Endothelial cell of umbilical vein (primary cell): ENCODE measurements around the gene RIPK3. TPM values are rescaled to one million over a fixed set of nuclear protein-coding genes. Genes with fewer than 3 reads are reported as not detected.

Experiments used
- BruUV-seq: library from RNA; stranded (reverse); fragments of 400-500 nt; replicated peaks from 2 replicates; lab custom pipeline; 2021; lab: Mats Ljungman, UMichigan
- CTCF ChIA-PET: fragments of 300-600, 350-600 bp; sonication (Branson Sonifier 250); formaldehyde crosslinking; loops from one replicate; lab custom pipeline; 2021; ENCODE audit warnings: antibody characterized with exemption, inconsistent platforms; lab: Charles Lee
- POLR2A ChIA-PET: fragments of 300-600, 350-600 bp; sonication (Branson Sonifier 250); formaldehyde crosslinking; loops from one replicate; lab custom pipeline; 2021; ENCODE audit warnings: antibody characterized with exemption, inconsistent platforms; lab: Charles Lee
- DNase-seq: peaks from one replicate; pipeline ENCODE4 v3.0.0-alpha.2; 2011; ENCODE audit warnings: low read depth, low spot score
- FAIRE-seq: peaks from 2 replicates; lab custom pipeline; 2011; peaks lifted over from hg19 to GRCh38; lab: Jason Lieb, UNC
- H2AFZ ChIP-seq: 2 replicates; pipeline ENCODE4 v1.6.0; 2012; ENCODE audit warnings: low read depth, low read length, control low read depth, inconsistent platforms
- H3K27ac ChIP-seq: 2 replicates; pipeline ENCODE4 v1.5.1; 2011; ENCODE audit warnings: low read depth, mild to moderate bottlenecking, control low read depth, low read length, moderate library complexity; ENCODE audit not compliant: insufficient read depth
- H3K27me3 ChIP-seq, 2 experiments: 2 replicates each; pipeline versions ENCODE4 v1.6.0 to v1.6.1; 2011; ENCODE audit warnings: low read length in 2 of 2, mixed read lengths in 1 of 2; ENCODE audit not compliant: control insufficient read depth in 2 of 2, insufficient read depth in 2 of 2
- H3K36me3 ChIP-seq, 2 experiments: 2 replicates in 1 of 2; 3 replicates in 1 of 2; pipeline ENCODE4 v1.5.1; 2011; ENCODE audit warnings: low read length in 2 of 2, mild to moderate bottlenecking in 1 of 2, moderate library complexity in 1 of 2; ENCODE audit not compliant: control insufficient read depth in 2 of 2, insufficient read depth in 2 of 2; ENCODE audit errors: extremely low read depth in 1 of 2
- H3K4me1 ChIP-seq: 3 replicates; pipeline ENCODE4 v1.5.1; 2011; ENCODE audit warnings: mild to moderate bottlenecking, low read length; ENCODE audit not compliant: control insufficient read depth, insufficient read depth; ENCODE audit errors: extremely low read depth
- H3K4me2 ChIP-seq: 2 replicates; pipeline ENCODE4 v1.6.1; 2011; ENCODE audit warnings: low read length, control low read depth, mixed read lengths; ENCODE audit not compliant: insufficient read depth
- H3K4me3 ChIP-seq, 3 experiments: fragments of 200-600 bp in 1 of 3; sonication (generic), shearing (Covaris generic) in 1 of 3; replicated peaks in 1 of 3; 2 replicates each; pipeline ENCODE4 v1.5.1; 2011 to 2016; ENCODE audit warnings: control low read depth in 3 of 3, low read length in 3 of 3, mild to moderate bottlenecking in 2 of 3, inconsistent platforms in 1 of 3, low read depth in 1 of 3, moderate library complexity in 1 of 3; ENCODE audit not compliant: insufficient read depth in 1 of 3
- H3K79me2 ChIP-seq: 2 replicates; pipeline ENCODE4 v1.6.0; 2012; ENCODE audit warnings: low read length, inconsistent platforms; ENCODE audit not compliant: control insufficient read depth, insufficient read depth
- H3K9ac ChIP-seq: replicated peaks from 2 replicates; pipeline ENCODE3; 2011; ENCODE audit warnings: low read length, control low read depth; ENCODE audit not compliant: insufficient read depth; ENCODE audit errors: extremely low read depth
- H3K9me1 ChIP-seq: replicated peaks from 3 replicates; pipeline ENCODE4 v1.6.0; 2011; ENCODE audit warnings: mild to moderate bottlenecking, low read length; ENCODE audit not compliant: control insufficient read depth, insufficient read depth; ENCODE audit errors: extremely low read depth
- H3K9me3 ChIP-seq: replicated peaks from 2 replicates; pipeline ENCODE4 v1.5.1; 2012; ENCODE audit warnings: low read length, inconsistent platforms; ENCODE audit not compliant: control insufficient read depth, insufficient read depth
- H4K20me1 ChIP-seq: replicated peaks from 2 replicates; pipeline ENCODE3; 2011; ENCODE audit warnings: mild to moderate bottlenecking, low read length; ENCODE audit not compliant: control insufficient read depth, insufficient read depth; ENCODE audit errors: extremely low read depth
- MYC ChIP-seq: IDR thresholded peaks from one replicate; pipeline ENCODE4 v1.6.1; 2011; ENCODE audit warnings: mild to moderate bottlenecking, low read depth, low read length
- POLR2A ChIP-seq: IDR thresholded peaks from 2 replicates; pipeline ENCODE4 v1.6.1; 2012; ENCODE audit warnings: low read depth, mild to moderate bottlenecking, control low read depth, low read length
- dilution Hi-C: fragments of 300-500 bp; cut with MboI; formaldehyde crosslinking; loops from one replicate; pipeline ENCODE4 v1.15.0; 2019; ENCODE audit warnings: low sequenced_read_pairs; ENCODE audit not compliant: extremely low pct_ligation_motif_present
- intact Hi-C: fragments of 100-400 bp; cut with micrococcal nuclease; formaldehyde crosslinking; loops from one replicate; pipeline ENCODE4 v1.10.0; 2022
- polyA plus RNA-seq, 4 experiments: library from polyadenylated mRNA; depleted of rRNA in 3 of 4; stranded (reverse) in 3 of 4; unstranded in 1 of 4; fragments of >200 nt; gene quantifications; 2 replicates each; pipeline versions ENCODE4 v1.2.1 to v1.2.3, GENCODE V29; 2011 to 2012; ENCODE audit warnings: missing spikeins in 1 of 4
- total RNA-seq: library from RNA; stranded (reverse); gene quantifications from 2 replicates; pipeline ENCODE4 v1.2.3, GENCODE V29; 2021
- TF ChIP-seq, protein P1 (sequence below), 2 donors: IDR thresholded peaks; 1 replicate in 1 of 2; 2 replicates in 1 of 2; pipeline ENCODE4 v1.5.1; 2011; ENCODE audit warnings: low read length in 2 of 2, mild to moderate bottlenecking in 2 of 2, moderate library complexity in 2 of 2, control low read depth in 1 of 2, inconsistent platforms in 1 of 2, low read depth in 1 of 2; ENCODE audit not compliant: insufficient read depth in 1 of 2; ENCODE audit errors: extremely low read depth in 1 of 2

Gene RIPK3
- total and polyA plus RNA-seq, 2 donors (not counting 3 experiments of a cell fraction or from before 2014, with no cell fraction given) = 3.1 to 5.1 TPM

DNA sequence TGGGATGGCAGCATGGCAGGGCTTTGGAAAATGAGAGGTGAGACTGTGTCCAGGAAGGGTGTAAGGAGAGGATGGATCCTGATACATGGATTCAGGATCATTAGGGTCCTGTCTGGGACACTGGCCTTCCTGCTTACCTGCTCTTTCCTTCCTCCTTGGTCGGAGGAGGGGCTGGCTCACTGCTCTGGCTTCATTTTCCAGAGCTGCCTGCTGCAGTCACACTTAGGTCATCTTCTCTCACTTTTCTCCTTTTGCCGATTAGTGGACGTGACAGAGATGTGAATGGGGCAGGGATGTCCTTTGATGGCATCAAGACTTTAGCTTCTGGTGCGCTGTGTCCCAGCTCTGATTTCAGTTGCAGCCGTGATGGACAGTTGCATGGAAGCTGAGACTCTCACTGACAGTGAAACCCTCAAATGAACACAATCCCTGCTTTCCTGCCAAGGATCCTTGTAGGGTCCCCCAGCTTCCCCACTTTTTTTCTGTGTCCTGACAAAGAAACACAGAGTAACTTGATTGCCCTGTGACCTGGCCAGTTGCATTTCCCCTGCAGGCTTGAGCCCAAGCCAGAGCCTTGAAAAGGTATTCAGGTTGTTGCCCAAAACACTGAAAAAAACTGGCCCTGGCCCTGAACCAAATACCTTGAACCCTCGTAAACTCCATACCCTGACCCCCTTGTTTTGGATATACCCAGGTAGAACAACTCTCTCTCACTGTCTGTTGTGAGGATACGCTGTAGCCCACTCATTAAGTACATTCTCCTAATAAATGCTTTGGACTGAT is 31.3 kb downstream of the RIPK3 start:
- intact Hi-C loops = loop anchor here (1.0 kb wide), 2 partner anchors 37 to 66 kb away; partner anchors contain the start of genes RABGGTA and TINF2
- H3K79me2 ChIP-seq = no peaks in the 10 kb centered on the region
- no peak for TF ChIP-seq MYC
- TF ChIP-seq, protein P1, sequence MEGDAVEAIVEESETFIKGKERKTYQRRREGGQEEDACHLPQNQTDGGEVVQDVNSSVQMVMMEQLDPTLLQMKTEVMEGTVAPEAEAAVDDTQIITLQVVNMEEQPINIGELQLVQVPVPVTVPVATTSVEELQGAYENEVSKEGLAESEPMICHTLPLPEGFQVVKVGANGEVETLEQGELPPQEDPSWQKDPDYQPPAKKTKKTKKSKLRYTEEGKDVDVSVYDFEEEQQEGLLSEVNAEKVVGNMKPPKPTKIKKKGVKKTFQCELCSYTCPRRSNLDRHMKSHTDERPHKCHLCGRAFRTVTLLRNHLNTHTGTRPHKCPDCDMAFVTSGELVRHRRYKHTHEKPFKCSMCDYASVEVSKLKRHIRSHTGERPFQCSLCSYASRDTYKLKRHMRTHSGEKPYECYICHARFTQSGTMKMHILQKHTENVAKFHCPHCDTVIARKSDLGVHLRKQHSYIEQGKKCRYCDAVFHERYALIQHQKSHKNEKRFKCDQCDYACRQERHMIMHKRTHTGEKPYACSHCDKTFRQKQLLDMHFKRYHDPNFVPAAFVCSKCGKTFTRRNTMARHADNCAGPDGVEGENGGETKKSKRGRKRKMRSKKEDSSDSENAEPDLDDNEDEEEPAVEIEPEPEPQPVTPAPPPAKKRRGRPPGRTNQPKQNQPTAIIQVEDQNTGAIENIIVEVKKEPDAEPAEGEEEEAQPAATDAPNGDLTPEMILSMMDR (IDR thresholded peaks at IDR 0.05; ENCODE audit: extremely low read depth in 1 of 2, insufficient read depth in 1 of 2, low read depth in 1 of 2, low read length in 2 of 2) = peak in 1 of 2 donors; percentile 1
- TF ChIP-seq POLR2A = no peak
- H3K4me2 ChIP-seq = no peak overlapping the region
- H3K9me3 ChIP-seq = no peaks in the 10 kb centered on the region
- peaks cover 37% of the 10 kb centered on the region for H3K4me1 ChIP-seq
- no peak overlapping the region for H3K9ac ChIP-seq
- no TSS peak for BruUV-seq
- dilution Hi-C loops = no loop called here
- no peak overlapping the region for H2AFZ ChIP-seq
- ChIA-PET CTCF (interaction anchor here (0.6 to 7.4 kb wide), 45 partner anchors 8 to 754 kb away, joined by 3 to 122 read pairs (median 5); partner anchors contain the start of genes CHMP4A, DHRS1, GMPR2 and IPO4), POLR2A (interaction anchor here (0.9 to 1.2 kb wide), 3 partner anchors 66 to 95 kb away, joined by 3 to 4 read pairs (median 3); partner anchors contain the start of genes CHMP4A, MDP1 and TINF2)
- DNase-seq = no peak
- peaks cover 0 to 29% of the 10 kb centered on the region in 2 experiments for H3K36me3 ChIP-seq
- no peaks in the 10 kb centered on the region for H3K9me1 ChIP-seq
- H3K27me3 ChIP-seq = no peaks in the 10 kb centered on the region
- FAIRE-seq = no peak
- no peak overlapping the region for H3K27ac ChIP-seq
- no peaks in the 10 kb centered on the region for H4K20me1 ChIP-seq
- no peak overlapping the region for H3K4me3 ChIP-seq
